Glutamatergic neuron (in vitro differentiated cells): ENCODE data around the gene RGS6. TPM values are rescaled to one million over a fixed set of nuclear protein-coding genes. Genes with fewer than 3 reads are reported as not detected.
"Not testable (repeated sequence)": the region's sequence is repeated elsewhere in the genome, so short reads cannot be mapped to it uniquely, and the experiment has no call there.

Experiments
- DNase-seq: peaks from one replicate; pipeline ENCODE4 v3.0.0; 2022
- H3K27ac Mint-ChIP-seq: one replicate; pipeline ENCODE4 v1.8.0; 2020; ENCODE audit warnings: mild to moderate bottlenecking, mixed read lengths, inconsistent platforms; ENCODE audit not compliant: unreplicated experiment
- H3K27me3 Mint-ChIP-seq: one replicate; pipeline ENCODE4 v1.8.0; 2020; ENCODE audit warnings: mild to moderate bottlenecking, moderate library complexity, mixed read lengths, inconsistent platforms; ENCODE audit not compliant: unreplicated experiment
- H3K36me3 Mint-ChIP-seq: one replicate; pipeline ENCODE4 v1.8.0; 2020; ENCODE audit warnings: mild to moderate bottlenecking, mixed read lengths, inconsistent platforms; ENCODE audit not compliant: unreplicated experiment
- H3K4me1 Mint-ChIP-seq: one replicate; pipeline ENCODE4 v1.8.0; 2020; ENCODE audit warnings: mild to moderate bottlenecking, low read depth, mixed read lengths, inconsistent platforms; ENCODE audit not compliant: unreplicated experiment
- H3K4me3 Mint-ChIP-seq: one replicate; pipeline ENCODE4 v1.8.0; 2020; ENCODE audit warnings: mild to moderate bottlenecking, mixed read lengths, inconsistent platforms; ENCODE audit not compliant: unreplicated experiment
- H3K9me3 Mint-ChIP-seq: one replicate; pipeline ENCODE4 v1.8.0; 2020; ENCODE audit warnings: mild to moderate bottlenecking, moderate library complexity, mixed read lengths, inconsistent platforms; ENCODE audit not compliant: unreplicated experiment
- CTCF ChIP-seq: fragments of 200-600 bp; sonication (generic); IDR thresholded peaks from one replicate; pipeline ENCODE4 v1.5.0; 2021; ENCODE audit not compliant: partially characterized antibody, unreplicated experiment
- total RNA-seq: library from RNA; stranded (reverse); fragmentation: NEBNext Ultra II Directional; extraction: Animal tissue kit (Norgen Biotek cat#: 25700); gene quantifications from one replicate; pipeline ENCODE4 v1.2.1, GENCODE V29; 2021; ENCODE audit not compliant: unreplicated experiment

RGS6 gene
- total RNA-seq, 1 donor from 2014 or later, result 1.2 TPM

- TF ChIP-seq CTCF, result no peak
- Mint-ChIP-seq H3K27me3 (peaks cover 6% of the 10 kb centered on the region), H3K36me3 (no peaks in the 10 kb centered on the region), H3K9me3 (peaks cover 4% of the 10 kb centered on the region), H3K27ac (no peak overlapping the region), H3K4me1 (peaks cover 5% of the 10 kb centered on the region), H3K4me3 (peak overlapping the region; percentile 89)
- DNase-seq, result no peak
These were observed 865 bp downstream of the RGS6 start for GRCh38 chr14:71933001-71933587.

- not testable (repeated sequence) for H3K4me3 Mint-ChIP-seq, H3K36me3 Mint-ChIP-seq, H3K4me1 Mint-ChIP-seq, H3K27ac Mint-ChIP-seq, H3K27me3 Mint-ChIP-seq, DNase-seq, H3K9me3 Mint-ChIP-seq
These were observed 6.0 kb downstream of the RGS6 start for GRCh38 chr14:71938273-71938672.

GRCh38 chr14:71939344-71939743, 7.1 kb downstream of the RGS6 start:
- not testable (repeated sequence) for H3K4me1 Mint-ChIP-seq, H3K9me3 Mint-ChIP-seq, H3K36me3 Mint-ChIP-seq, H3K4me3 Mint-ChIP-seq, H3K27me3 Mint-ChIP-seq, H3K27ac Mint-ChIP-seq, DNase-seq

GRCh38 chr14:71940500-71940899, 8.3 kb downstream of the RGS6 start:
- H3K27ac Mint-ChIP-seq, H3K9me3 Mint-ChIP-seq, H3K4me3 Mint-ChIP-seq, H3K4me1 Mint-ChIP-seq, H3K27me3 Mint-ChIP-seq, DNase-seq, H3K36me3 Mint-ChIP-seq: not testable (repeated sequence)

GRCh38 chr14:71941616-71942015, 9.4 kb downstream of the RGS6 start:
- H3K4me3 Mint-ChIP-seq, H3K36me3 Mint-ChIP-seq, H3K4me1 Mint-ChIP-seq, H3K9me3 Mint-ChIP-seq, DNase-seq, H3K27me3 Mint-ChIP-seq: not testable (repeated sequence)
- peak overlapping the region; percentile 17 for H3K27ac Mint-ChIP-seq

- no peaks in the 10 kb centered on the region for H3K4me1 Mint-ChIP-seq
- H3K27ac Mint-ChIP-seq, result no peak overlapping the region
- no peak for DNase-seq
- no peaks in the 10 kb centered on the region for H3K36me3 Mint-ChIP-seq
- TF ChIP-seq CTCF, result no peak
- H3K4me3 Mint-ChIP-seq, result no peak overlapping the region
- H3K9me3 Mint-ChIP-seq, result no peaks in the 10 kb centered on the region
- peaks cover 2% of the 10 kb centered on the region for H3K27me3 Mint-ChIP-seq
These were observed 10.9 kb downstream of the RGS6 start for GRCh38 chr14:71942904-71943694.

GRCh38 chr14:71943695-71944018, 11.4 kb downstream of the RGS6 start:
- Mint-ChIP-seq H3K4me3 (no peak overlapping the region), H3K27ac (no peak overlapping the region), H3K27me3 (peaks cover 2% of the 10 kb centered on the region), H3K36me3 (no peaks in the 10 kb centered on the region), H3K4me1 (no peaks in the 10 kb centered on the region), H3K9me3 (no peaks in the 10 kb centered on the region)
- DNase-seq, result no peak
- no peak for TF ChIP-seq CTCF
